Measurements from ENCODE around the gene SLC36A1.

SLC36A1 gene

GRCh38 chr5:151464101-151464500, 16.7 kb downstream of the SLC36A1 start:
- no peaks in the 10 kb centered on the region for H3K27me3 Mint-ChIP-seq
- no peaks in the 10 kb centered on the region for H3K9me3 Mint-ChIP-seq
- H3K4me1 Mint-ChIP-seq (ENCODE audit: low read depth) = peaks cover 4% of the 10 kb centered on the region
- no peak overlapping the region for H3K27ac Mint-ChIP-seq
- peaks cover 67% of the 10 kb centered on the region for H3K36me3 Mint-ChIP-seq (ENCODE audit: low read depth)
- DNase-seq = no peak
- no peak overlapping the region for H3K4me3 Mint-ChIP-seq

GRCh38 chr5:151465476-151465875, 18.1 kb downstream of the SLC36A1 start:
- H3K27me3 Mint-ChIP-seq = no peaks in the 10 kb centered on the region
- H3K36me3 Mint-ChIP-seq (ENCODE audit: low read depth) = peaks cover 61% of the 10 kb centered on the region
- H3K4me3 Mint-ChIP-seq = no peak overlapping the region
- H3K27ac Mint-ChIP-seq = no peak overlapping the region
- no peaks in the 10 kb centered on the region for H3K9me3 Mint-ChIP-seq
- H3K4me1 Mint-ChIP-seq (ENCODE audit: low read depth) = peaks cover 4% of the 10 kb centered on the region
- no peak for DNase-seq

- H3K4me1 Mint-ChIP-seq (ENCODE audit: low read depth) = no peaks in the 10 kb centered on the region
- H3K27ac Mint-ChIP-seq = no peak overlapping the region
- no peak overlapping the region for H3K4me3 Mint-ChIP-seq
- H3K27me3 Mint-ChIP-seq = no peaks in the 10 kb centered on the region
- no peak for DNase-seq
- H3K36me3 Mint-ChIP-seq (ENCODE audit: low read depth) = peaks cover 62% of the 10 kb centered on the region
- H3K9me3 Mint-ChIP-seq = no peaks in the 10 kb centered on the region
Measured at GRCh38 chr5:151467576-151467975, 20.2 kb downstream of the SLC36A1 start.

- Mint-ChIP-seq H3K4me1 (ENCODE audit: low read depth) (no peaks in the 10 kb centered on the region), H3K27me3 (no peaks in the 10 kb centered on the region), H3K36me3 (ENCODE audit: low read depth) (peaks cover 60% of the 10 kb centered on the region), H3K4me3 (no peak overlapping the region), H3K27ac (no peak overlapping the region), H3K9me3 (no peaks in the 10 kb centered on the region)
- DNase-seq = no peak
Measured at GRCh38 chr5:151469386-151469785, 22.0 kb downstream of the SLC36A1 start.

GRCh38 chr5:151469992-151470391, 22.6 kb downstream of the SLC36A1 start:
- Mint-ChIP-seq H3K27ac (no peak overlapping the region), H3K4me3 (no peak overlapping the region), H3K9me3 (no peaks in the 10 kb centered on the region), H3K27me3 (no peaks in the 10 kb centered on the region), H3K4me1 (ENCODE audit: low read depth) (no peaks in the 10 kb centered on the region), H3K36me3 (ENCODE audit: low read depth) (peaks cover 59% of the 10 kb centered on the region)
- DNase-seq = no peak

- H3K4me1 Mint-ChIP-seq (ENCODE audit: low read depth) = no peaks in the 10 kb centered on the region
- no peaks in the 10 kb centered on the region for H3K9me3 Mint-ChIP-seq
- no peak overlapping the region for H3K4me3 Mint-ChIP-seq
- no peaks in the 10 kb centered on the region for H3K27me3 Mint-ChIP-seq
- H3K27ac Mint-ChIP-seq = no peak overlapping the region
- H3K36me3 Mint-ChIP-seq (ENCODE audit: low read depth) = peaks cover 55% of the 10 kb centered on the region
- no peak for DNase-seq
Measured at GRCh38 chr5:151470439-151470838, 23.0 kb downstream of the SLC36A1 start.

GRCh38 chr5:151471276-151471675, 23.9 kb downstream of the SLC36A1 start:
- no peak overlapping the region for H3K27ac Mint-ChIP-seq

GRCh38 chr5:151474799-151475198, 27.4 kb downstream of the SLC36A1 start:
- no peaks in the 10 kb centered on the region for H3K9me3 Mint-ChIP-seq
- peaks cover 62% of the 10 kb centered on the region for H3K36me3 Mint-ChIP-seq (ENCODE audit: low read depth)
- no peak for DNase-seq
- H3K27ac Mint-ChIP-seq = no peak overlapping the region
- H3K27me3 Mint-ChIP-seq = no peaks in the 10 kb centered on the region
- H3K4me1 Mint-ChIP-seq (ENCODE audit: low read depth) = no peaks in the 10 kb centered on the region
- no peak overlapping the region for H3K4me3 Mint-ChIP-seq

More at GRCh38 chr5:151471276-151471675, 23.9 kb downstream of the SLC36A1 start:
- Mint-ChIP-seq H3K4me1 (ENCODE audit: low read depth) (no peaks in the 10 kb centered on the region), H3K36me3 (ENCODE audit: low read depth) (peaks cover 49% of the 10 kb centered on the region), H3K9me3 (no peaks in the 10 kb centered on the region), H3K27me3 (no peaks in the 10 kb centered on the region), H3K4me3 (no peak overlapping the region)
- DNase-seq = no peak

GRCh38 chr5:151475388-151475787, 28.0 kb downstream of the SLC36A1 start:
- Mint-ChIP-seq H3K4me3 (no peak overlapping the region), H3K27ac (no peak overlapping the region), H3K36me3 (ENCODE audit: low read depth) (peaks cover 68% of the 10 kb centered on the region)

GRCh38 chr5:151476016-151476415, 28.6 kb downstream of the SLC36A1 start:
- no peaks in the 10 kb centered on the region for H3K4me1 Mint-ChIP-seq (ENCODE audit: low read depth)
- no peak overlapping the region for H3K4me3 Mint-ChIP-seq
- H3K27me3 Mint-ChIP-seq = no peaks in the 10 kb centered on the region
- H3K36me3 Mint-ChIP-seq (ENCODE audit: low read depth) = peaks cover 71% of the 10 kb centered on the region
- DNase-seq = no peak
- no peak overlapping the region for H3K27ac Mint-ChIP-seq
- no peaks in the 10 kb centered on the region for H3K9me3 Mint-ChIP-seq

More at GRCh38 chr5:151475388-151475787, 28.0 kb downstream of the SLC36A1 start:
- Mint-ChIP-seq H3K4me1 (ENCODE audit: low read depth) (no peaks in the 10 kb centered on the region), H3K27me3 (no peaks in the 10 kb centered on the region), H3K9me3 (no peaks in the 10 kb centered on the region)
- no peak for DNase-seq

- Mint-ChIP-seq H3K36me3 (ENCODE audit: low read depth) (peaks cover 77% of the 10 kb centered on the region), H3K4me3 (no peak overlapping the region), H3K9me3 (no peaks in the 10 kb centered on the region), H3K27me3 (no peaks in the 10 kb centered on the region), H3K4me1 (ENCODE audit: low read depth) (no peaks in the 10 kb centered on the region), H3K27ac (no peak overlapping the region)
- DNase-seq = no peak
Measured at GRCh38 chr5:151477101-151477500, 29.7 kb downstream of the SLC36A1 start.

- Mint-ChIP-seq H3K4me1 (ENCODE audit: low read depth) (no peaks in the 10 kb centered on the region), H3K4me3 (no peak overlapping the region), H3K27me3 (no peaks in the 10 kb centered on the region), H3K36me3 (ENCODE audit: low read depth) (peaks cover 82% of the 10 kb centered on the region), H3K9me3 (no peaks in the 10 kb centered on the region), H3K27ac (no peak overlapping the region)
- no peak for DNase-seq
Measured at GRCh38 chr5:151480384-151481293, 33.2 kb downstream of the SLC36A1 start.

GRCh38 chr5:151483176-151483575, 35.8 kb downstream of the SLC36A1 start:
- Mint-ChIP-seq H3K4me3 (no peak overlapping the region), H3K36me3 (ENCODE audit: low read depth) (peaks cover 86% of the 10 kb centered on the region), H3K4me1 (ENCODE audit: low read depth) (no peaks in the 10 kb centered on the region), H3K27ac (no peak overlapping the region), H3K27me3 (no peaks in the 10 kb centered on the region), H3K9me3 (no peaks in the 10 kb centered on the region)
- DNase-seq = no peak

- H3K27me3 Mint-ChIP-seq = no peaks in the 10 kb centered on the region
- no peak overlapping the region for H3K4me3 Mint-ChIP-seq
- peaks cover 86% of the 10 kb centered on the region for H3K36me3 Mint-ChIP-seq (ENCODE audit: low read depth)
- H3K27ac Mint-ChIP-seq = no peak overlapping the region
- DNase-seq = no peak
- H3K4me1 Mint-ChIP-seq (ENCODE audit: low read depth) = no peaks in the 10 kb centered on the region
- H3K9me3 Mint-ChIP-seq = no peaks in the 10 kb centered on the region
Measured at GRCh38 chr5:151483647-151484046, 36.2 kb downstream of the SLC36A1 start.

- H3K36me3 Mint-ChIP-seq (ENCODE audit: low read depth) = peaks cover 71% of the 10 kb centered on the region
- no peak overlapping the region for H3K27ac Mint-ChIP-seq
- no peaks in the 10 kb centered on the region for H3K27me3 Mint-ChIP-seq
- H3K9me3 Mint-ChIP-seq = no peaks in the 10 kb centered on the region
- DNase-seq = no peak
- H3K4me3 Mint-ChIP-seq = no peak overlapping the region
- no peaks in the 10 kb centered on the region for H3K4me1 Mint-ChIP-seq (ENCODE audit: low read depth)
Measured at GRCh38 chr5:151487544-151487943, 40.1 kb downstream of the SLC36A1 start.

All from activated T-cell treated with anti-CD3 and anti-CD28 coated beads, Interleukin-2, amount 50 U/mL, for 24 hours (primary cell).